HepG2 (cell line): Measurements from ENCODE around the gene SLC12A5.

ENCODE experiments used
- CBX1 ChIP-seq: IDR thresholded peaks from one replicate; pipeline ENCODE4 v1.6.1; 2016; ENCODE audit warnings: antibody characterized with exemption, low read depth
- HNRNPUL1 ChIP-seq: fragments of 200-400 bp; formaldehyde crosslinking; IDR thresholded peaks from 2 replicates; pipeline ENCODE4 v1.6.1; 2017; ENCODE audit warnings: low read depth, mild to moderate bottlenecking, low read length, moderate library complexity
- NFYB ChIP-seq: sonication (generic); formaldehyde crosslinking; IDR thresholded peaks from 2 replicates; pipeline ENCODE4 v1.4.0; 2020; ENCODE audit warnings: missing genetic modification reagents
- POLR2A ChIP-seq, 2 experiments: IDR thresholded peaks; 2 replicates each; pipeline ENCODE4 v1.6.1; 2011; ENCODE audit warnings: low read depth in 2 of 2, low read length in 2 of 2, mild to moderate bottlenecking in 1 of 2, moderate library complexity in 1 of 2; ENCODE audit not compliant: insufficient read depth in 1 of 2
- RBM39 ChIP-seq: fragments of 200-400 bp; formaldehyde crosslinking; IDR thresholded peaks from one replicate; pipeline ENCODE4 v1.6.1; 2018; ENCODE audit warnings: antibody characterized with exemption, mild to moderate bottlenecking, low read depth, low read length; ENCODE audit not compliant: poor library complexity, severe bottlenecking
- STAG1 ChIP-seq: sonication (generic); formaldehyde crosslinking; IDR thresholded peaks from 2 replicates; pipeline ENCODE4 v1.4.0; 2020; ENCODE audit warnings: missing genetic modification reagents
- TBP ChIP-seq: sonication (generic); formaldehyde crosslinking; IDR thresholded peaks from 2 replicates; pipeline ENCODE4 v1.5.0; 2020; ENCODE audit warnings: missing genetic modification reagents
- TSC22D2 ChIP-seq: sonication (generic); formaldehyde crosslinking; IDR thresholded peaks from 2 replicates; pipeline ENCODE4 v1.5.1; 2020; ENCODE audit warnings: missing genetic modification reagents, mild to moderate bottlenecking, borderline replicate concordance
- ZNF296 ChIP-seq: sonication (generic); formaldehyde crosslinking; conservative IDR thresholded peaks from 2 replicates; pipeline ENCODE4 v1.5.0; 2020; ENCODE audit warnings: mild to moderate bottlenecking, missing genetic modification reagents
- ZNF652 ChIP-seq: IDR thresholded peaks from 2 replicates; pipeline ENCODE4 v1.6.1; 2016; ENCODE audit warnings: low read depth, borderline replicate concordance
- TF ChIP-seq, protein P1 (sequence below): sonication (generic); formaldehyde crosslinking; IDR thresholded peaks from 2 replicates; pipeline ENCODE4 v1.5.0; 2020; ENCODE audit warnings: mild to moderate bottlenecking, missing genetic modification reagents, moderate library complexity
- TF ChIP-seq, protein P2 (sequence below): sonication (generic); formaldehyde crosslinking; IDR thresholded peaks from 2 replicates; pipeline ENCODE4 v1.5.0; 2020; ENCODE audit warnings: missing genetic modification reagents

DNA sequence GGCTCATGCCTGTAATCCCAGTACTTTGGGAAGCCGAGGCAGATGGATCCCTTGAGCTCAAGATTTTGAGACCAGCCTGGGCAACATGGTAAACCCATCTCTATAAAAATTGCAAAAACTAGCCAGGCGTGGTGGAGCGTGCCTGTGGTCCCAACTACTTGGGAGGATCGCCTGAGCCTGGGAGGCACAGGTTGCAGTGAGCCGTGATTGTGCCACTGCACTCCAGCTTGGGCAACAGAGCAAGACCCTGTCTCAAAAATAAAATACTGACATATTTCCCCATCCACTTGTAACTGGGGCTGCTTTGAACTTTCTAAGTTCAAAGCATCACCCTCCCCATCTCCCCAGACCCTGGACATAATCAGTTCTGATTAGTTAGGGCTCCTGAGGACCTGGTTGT, 27.5 kb upstream of the SLC12A5 start:
- TF ChIP-seq HNRNPUL1 (no peak), RBM39 (no peak), NFYB (CRISPR knock-in tag) (no peak), ZNF652 (no peak), ZNF296 (CRISPR knock-in tag) (no peak), POLR2A (IDR thresholded peaks at IDR 0.05; ENCODE audit: insufficient read depth in 1 of 2, low read depth in 2 of 2, low read length in 2 of 2) (no peak), CBX1 (no peak), STAG1 (CRISPR knock-in tag) (no peak), TBP (CRISPR knock-in tag) (no peak), TSC22D2 (CRISPR knock-in tag) (no peak)
- TF ChIP-seq, protein P1, sequence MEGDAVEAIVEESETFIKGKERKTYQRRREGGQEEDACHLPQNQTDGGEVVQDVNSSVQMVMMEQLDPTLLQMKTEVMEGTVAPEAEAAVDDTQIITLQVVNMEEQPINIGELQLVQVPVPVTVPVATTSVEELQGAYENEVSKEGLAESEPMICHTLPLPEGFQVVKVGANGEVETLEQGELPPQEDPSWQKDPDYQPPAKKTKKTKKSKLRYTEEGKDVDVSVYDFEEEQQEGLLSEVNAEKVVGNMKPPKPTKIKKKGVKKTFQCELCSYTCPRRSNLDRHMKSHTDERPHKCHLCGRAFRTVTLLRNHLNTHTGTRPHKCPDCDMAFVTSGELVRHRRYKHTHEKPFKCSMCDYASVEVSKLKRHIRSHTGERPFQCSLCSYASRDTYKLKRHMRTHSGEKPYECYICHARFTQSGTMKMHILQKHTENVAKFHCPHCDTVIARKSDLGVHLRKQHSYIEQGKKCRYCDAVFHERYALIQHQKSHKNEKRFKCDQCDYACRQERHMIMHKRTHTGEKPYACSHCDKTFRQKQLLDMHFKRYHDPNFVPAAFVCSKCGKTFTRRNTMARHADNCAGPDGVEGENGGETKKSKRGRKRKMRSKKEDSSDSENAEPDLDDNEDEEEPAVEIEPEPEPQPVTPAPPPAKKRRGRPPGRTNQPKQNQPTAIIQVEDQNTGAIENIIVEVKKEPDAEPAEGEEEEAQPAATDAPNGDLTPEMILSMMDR (CRISPR knock-in tag) = no peak
- TF ChIP-seq, protein P2, sequence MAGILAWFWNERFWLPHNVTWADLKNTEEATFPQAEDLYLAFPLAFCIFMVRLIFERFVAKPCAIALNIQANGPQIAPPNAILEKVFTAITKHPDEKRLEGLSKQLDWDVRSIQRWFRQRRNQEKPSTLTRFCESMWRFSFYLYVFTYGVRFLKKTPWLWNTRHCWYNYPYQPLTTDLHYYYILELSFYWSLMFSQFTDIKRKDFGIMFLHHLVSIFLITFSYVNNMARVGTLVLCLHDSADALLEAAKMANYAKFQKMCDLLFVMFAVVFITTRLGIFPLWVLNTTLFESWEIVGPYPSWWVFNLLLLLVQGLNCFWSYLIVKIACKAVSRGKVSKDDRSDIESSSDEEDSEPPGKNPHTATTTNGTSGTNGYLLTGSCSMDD (CRISPR knock-in tag) = no peak
